ENCODE data around the gene PEX14. TPM values are rescaled to one million over a fixed set of nuclear protein-coding genes. Genes with fewer than 3 reads are reported as not detected.

PEX14 gene
- total and polyA plus RNA-seq, 9 of the 15 experiments (the other 6 are each of a cell fraction or from before 2014, with no cell fraction given) = 2.6 to 45.7 (median 22.7) TPM

GRCh38 chr1:10513199-10513598 is 38.4 kb downstream of the PEX14 start:
- Histone ChIP-seq H3K36me3 (ENCODE audit: control insufficient read depth, insufficient read depth, low read length) (peaks cover 22% of the 10 kb centered on the region; the same call in 2 of the 3 replicates), H2AFZ (ENCODE audit: low read depth, low read length) (no peak overlapping the region), H4K20me1 (replicated peaks; ENCODE audit: control insufficient read depth, insufficient read depth, low read length) (peaks cover 49% of the 10 kb centered on the region), H3K4me1 (replicated peaks in 1 of 2; ENCODE audit: control insufficient read depth in 2 of 2, insufficient read depth in 2 of 2, low read length in 2 of 2) (peaks cover 31% of the 10 kb centered on the region in 2 experiments), H3K79me2 (ENCODE audit: control insufficient read depth, insufficient read depth, low read length) (peaks cover 96% of the 10 kb centered on the region), H3K4me3 (no peak overlapping the region), H3K27me3 (ENCODE audit: control insufficient read depth in 2 of 2, insufficient read depth in 2 of 2, low read length in 2 of 2) (no peaks in the 10 kb centered on the region), H3K9ac (ENCODE audit: insufficient read depth in 1 of 2, low read depth in 2 of 2, low read length in 2 of 2) (no peak overlapping the region), H3K9me1 (ENCODE audit: control insufficient read depth, insufficient read depth, low read length) (peaks cover 14% of the 10 kb centered on the region), H3K9me3 (replicated peaks; ENCODE audit: control insufficient read depth, insufficient read depth, low read depth, low read length) (no peaks in the 10 kb centered on the region), H3K27ac (ENCODE audit: extremely low read depth, low read depth, low read length) (no peak overlapping the region), H3K4me2 (ENCODE audit: insufficient read depth, low read length) (no peak overlapping the region)
- intact Hi-C loops (cut with micrococcal nuclease) (loop anchor here (1.0 to 10.0 kb wide), 2 partner anchors 173 to 432 kb away; no protein-coding TSS in a partner anchor), in situ Hi-C loops (cut with MboI) (no loop called here)
- BruUV-seq (replicated peaks) = no TSS peak
- 80% methylated on average over 5 of the region's 5 CpGs for WGBS (ENCODE audit: insufficient coverage, low coverage, missing lambda C conversion rate)
- POLR2A ChIA-PET = interaction anchor here (0.7 to 1.5 kb wide), 2 partner anchors 9 to 10 kb away, joined by 3 to 6 read pairs; no protein-coding TSS in a partner anchor
- FAIRE-seq (no peak), ATAC-seq (no peak), DNase-seq (ENCODE audit: extremely low read depth in 1 of 4, low spot score in 3 of 4) (no peak)
- CTCF ChIA-PET (ENCODE audit: low intra/inter-chr PET ratio) = interaction anchor here (1.1 to 1.6 kb wide), 2 partner anchors 429 to 448 kb away, joined by 5 read pairs; no protein-coding TSS in a partner anchor
- TF ChIP-seq HMG20B (CRISPR knock-in tag; IDR thresholded peaks at IDR 0.05) = no peak
- no peak for TF ChIP-seq ZBTB33 (CRISPR knock-in tag; IDR thresholded peaks at IDR 0.05)
- TF ChIP-seq SNAPC5 (CRISPR knock-in tag; IDR thresholded peaks at IDR 0.05) = no peak
- no peak for TF ChIP-seq ZNF696 (CRISPR knock-in tag; conservative IDR thresholded peaks at IDR 0.05)
- TF ChIP-seq ZNF75A (CRISPR knock-in tag; IDR thresholded peaks at IDR 0.05) = no peak
- TF ChIP-seq, protein P1, sequence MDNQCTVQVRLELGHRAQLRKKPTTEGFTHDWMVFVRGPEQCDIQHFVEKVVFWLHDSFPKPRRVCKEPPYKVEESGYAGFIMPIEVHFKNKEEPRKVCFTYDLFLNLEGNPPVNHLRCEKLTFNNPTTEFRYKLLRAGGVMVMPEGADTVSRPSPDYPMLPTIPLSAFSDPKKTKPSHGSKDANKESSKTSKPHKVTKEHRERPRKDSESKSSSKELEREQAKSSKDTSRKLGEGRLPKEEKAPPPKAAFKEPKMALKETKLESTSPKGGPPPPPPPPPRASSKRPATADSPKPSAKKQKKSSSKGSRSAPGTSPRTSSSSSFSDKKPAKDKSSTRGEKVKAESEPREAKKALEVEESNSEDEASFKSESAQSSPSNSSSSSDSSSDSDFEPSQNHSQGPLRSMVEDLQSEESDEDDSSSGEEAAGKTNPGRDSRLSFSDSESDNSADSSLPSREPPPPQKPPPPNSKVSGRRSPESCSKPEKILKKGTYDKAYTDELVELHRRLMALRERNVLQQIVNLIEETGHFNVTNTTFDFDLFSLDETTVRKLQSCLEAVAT (IDR thresholded peaks at IDR 0.05) = no peak
- TF ChIP-seq RBM22 (IDR thresholded peaks at IDR 0.05; ENCODE audit: low read depth, low read length, poor library complexity, severe bottlenecking) = no peak
- no peak for TF ChIP-seq EP300 (IDR thresholded peaks at IDR 0.05; ENCODE audit: low read length)
- no peak for TF ChIP-seq L3MBTL2 (IDR thresholded peaks at IDR 0.05)
- TF ChIP-seq, protein P2, sequence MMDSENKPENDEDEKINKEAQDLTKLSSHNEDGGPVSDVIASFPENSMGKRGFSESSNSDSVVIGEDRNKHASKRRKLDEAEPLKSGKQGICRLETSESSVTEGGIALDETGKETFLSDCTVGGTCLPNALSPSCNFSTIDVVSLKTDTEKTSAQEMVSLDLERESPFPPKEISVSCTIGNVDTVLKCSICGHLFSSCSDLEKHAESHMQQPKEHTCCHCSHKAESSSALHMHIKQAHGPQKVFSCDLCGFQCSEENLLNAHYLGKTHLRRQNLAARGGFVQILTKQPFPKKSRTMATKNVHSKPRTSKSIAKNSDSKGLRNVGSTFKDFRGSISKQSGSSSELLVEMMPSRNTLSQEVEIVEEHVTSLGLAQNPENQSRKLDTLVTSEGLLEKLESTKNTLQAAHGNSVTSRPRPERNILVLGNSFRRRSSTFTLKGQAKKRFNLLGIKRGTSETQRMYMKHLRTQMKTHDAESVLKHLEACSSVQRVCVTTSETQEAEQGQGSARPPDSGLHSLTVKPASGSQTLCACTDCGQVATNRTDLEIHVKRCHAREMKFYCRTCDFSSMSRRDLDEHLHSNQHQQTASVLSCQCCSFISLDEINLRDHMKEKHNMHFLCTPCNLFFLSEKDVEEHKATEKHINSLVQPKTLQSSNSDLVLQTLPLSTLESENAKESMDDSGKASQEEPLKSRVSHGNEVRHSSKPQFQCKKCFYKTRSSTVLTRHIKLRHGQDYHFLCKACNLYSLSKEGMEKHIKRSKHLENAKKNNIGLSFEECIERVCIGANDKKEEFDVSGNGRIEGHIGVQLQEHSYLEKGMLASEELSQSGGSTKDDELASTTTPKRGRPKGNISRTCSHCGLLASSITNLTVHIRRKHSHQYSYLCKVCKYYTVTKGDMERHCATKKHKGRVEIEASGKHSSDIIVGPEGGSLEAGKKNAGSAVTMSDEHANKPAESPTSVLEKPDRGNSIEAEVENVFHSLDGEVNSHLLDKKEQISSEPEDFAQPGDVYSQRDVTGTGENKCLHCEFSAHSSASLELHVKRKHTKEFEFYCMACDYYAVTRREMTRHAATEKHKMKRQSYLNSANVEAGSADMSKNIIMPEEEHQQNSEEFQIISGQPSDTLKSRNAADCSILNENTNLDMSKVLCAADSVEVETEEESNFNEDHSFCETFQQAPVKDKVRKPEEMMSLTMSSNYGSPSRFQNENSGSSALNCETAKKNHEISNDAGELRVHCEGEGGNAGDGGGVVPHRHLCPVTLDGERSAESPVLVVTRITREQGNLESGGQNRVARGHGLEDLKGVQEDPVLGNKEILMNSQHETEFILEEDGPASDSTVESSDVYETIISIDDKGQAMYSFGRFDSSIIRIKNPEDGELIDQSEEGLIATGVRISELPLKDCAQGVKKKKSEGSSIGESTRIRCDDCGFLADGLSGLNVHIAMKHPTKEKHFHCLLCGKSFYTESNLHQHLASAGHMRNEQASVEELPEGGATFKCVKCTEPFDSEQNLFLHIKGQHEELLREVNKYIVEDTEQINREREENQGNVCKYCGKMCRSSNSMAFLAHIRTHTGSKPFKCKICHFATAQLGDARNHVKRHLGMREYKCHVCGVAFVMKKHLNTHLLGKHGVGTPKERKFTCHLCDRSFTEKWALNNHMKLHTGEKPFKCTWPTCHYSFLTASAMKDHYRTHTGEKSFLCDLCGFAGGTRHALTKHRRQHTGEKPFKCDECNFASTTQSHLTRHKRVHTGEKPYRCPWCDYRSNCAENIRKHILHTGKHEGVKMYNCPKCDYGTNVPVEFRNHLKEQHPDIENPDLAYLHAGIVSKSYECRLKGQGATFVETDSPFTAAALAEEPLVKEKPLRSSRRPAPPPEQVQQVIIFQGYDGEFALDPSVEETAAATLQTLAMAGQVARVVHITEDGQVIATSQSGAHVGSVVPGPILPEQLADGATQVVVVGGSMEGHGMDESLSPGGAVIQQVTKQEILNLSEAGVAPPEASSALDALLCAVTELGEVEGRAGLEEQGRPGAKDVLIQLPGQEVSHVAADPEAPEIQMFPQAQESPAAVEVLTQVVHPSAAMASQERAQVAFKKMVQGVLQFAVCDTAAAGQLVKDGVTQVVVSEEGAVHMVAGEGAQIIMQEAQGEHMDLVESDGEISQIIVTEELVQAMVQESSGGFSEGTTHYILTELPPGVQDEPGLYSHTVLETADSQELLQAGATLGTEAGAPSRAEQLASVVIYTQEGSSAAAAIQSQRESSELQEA (IDR thresholded peaks at IDR 0.05; ENCODE audit: low read depth) = no peak
- TF ChIP-seq POLR2H (tag; IDR thresholded peaks at IDR 0.05; ENCODE audit: low read depth) = no peak
